Endothelial cell of umbilical vein (primary cell): Measurements from ENCODE around the gene CAMTA1. TPM values are rescaled to one million over a fixed set of nuclear protein-coding genes. Genes with fewer than 3 reads are reported as not detected.

Experiments used
- BruUV-seq: library from RNA; stranded (reverse); fragments of 400-500 nt; replicated peaks from 2 replicates; lab custom pipeline; 2021; lab: Mats Ljungman, UMichigan
- CTCF ChIA-PET: fragments of 300-600, 350-600 bp; sonication (Branson Sonifier 250); formaldehyde crosslinking; loops from one replicate; lab custom pipeline; 2021; ENCODE audit warnings: antibody characterized with exemption, inconsistent platforms; lab: Charles Lee
- POLR2A ChIA-PET: fragments of 300-600, 350-600 bp; sonication (Branson Sonifier 250); formaldehyde crosslinking; loops from one replicate; lab custom pipeline; 2021; ENCODE audit warnings: antibody characterized with exemption, inconsistent platforms; lab: Charles Lee
- DNase-seq: peaks from one replicate; pipeline ENCODE4 v3.0.0-alpha.2; 2011; ENCODE audit warnings: low read depth, low spot score
- FAIRE-seq: peaks from 2 replicates; lab custom pipeline; 2011; peaks lifted over from hg19 to GRCh38; lab: Jason Lieb, UNC
- H2AFZ ChIP-seq: 2 replicates; pipeline ENCODE4 v1.6.0; 2012; ENCODE audit warnings: low read depth, low read length, control low read depth, inconsistent platforms
- H3K27ac ChIP-seq: 2 replicates; pipeline ENCODE4 v1.5.1; 2011; ENCODE audit warnings: low read depth, mild to moderate bottlenecking, control low read depth, low read length, moderate library complexity; ENCODE audit not compliant: insufficient read depth
- H3K27me3 ChIP-seq, 2 experiments: 2 replicates each; pipeline versions ENCODE4 v1.6.0 to v1.6.1; 2011; ENCODE audit warnings: low read length in 2 of 2, mixed read lengths in 1 of 2; ENCODE audit not compliant: control insufficient read depth in 2 of 2, insufficient read depth in 2 of 2
- H3K36me3 ChIP-seq, 2 experiments: 2 replicates in 1 of 2; 3 replicates in 1 of 2; pipeline ENCODE4 v1.5.1; 2011; ENCODE audit warnings: low read length in 2 of 2, mild to moderate bottlenecking in 1 of 2, moderate library complexity in 1 of 2; ENCODE audit not compliant: control insufficient read depth in 2 of 2, insufficient read depth in 2 of 2; ENCODE audit errors: extremely low read depth in 1 of 2
- H3K4me1 ChIP-seq: 3 replicates; pipeline ENCODE4 v1.5.1; 2011; ENCODE audit warnings: mild to moderate bottlenecking, low read length; ENCODE audit not compliant: control insufficient read depth, insufficient read depth; ENCODE audit errors: extremely low read depth
- H3K4me2 ChIP-seq: 2 replicates; pipeline ENCODE4 v1.6.1; 2011; ENCODE audit warnings: low read length, control low read depth, mixed read lengths; ENCODE audit not compliant: insufficient read depth
- H3K4me3 ChIP-seq, 3 experiments: fragments of 200-600 bp in 1 of 3; sonication (generic), shearing (Covaris generic) in 1 of 3; replicated peaks in 1 of 3; 2 replicates each; pipeline ENCODE4 v1.5.1; 2011 to 2016; ENCODE audit warnings: control low read depth in 3 of 3, low read length in 3 of 3, mild to moderate bottlenecking in 2 of 3, inconsistent platforms in 1 of 3, low read depth in 1 of 3, moderate library complexity in 1 of 3; ENCODE audit not compliant: insufficient read depth in 1 of 3
- H3K79me2 ChIP-seq: 2 replicates; pipeline ENCODE4 v1.6.0; 2012; ENCODE audit warnings: low read length, inconsistent platforms; ENCODE audit not compliant: control insufficient read depth, insufficient read depth
- H3K9ac ChIP-seq: replicated peaks from 2 replicates; pipeline ENCODE3; 2011; ENCODE audit warnings: low read length, control low read depth; ENCODE audit not compliant: insufficient read depth; ENCODE audit errors: extremely low read depth
- H3K9me1 ChIP-seq: replicated peaks from 3 replicates; pipeline ENCODE4 v1.6.0; 2011; ENCODE audit warnings: mild to moderate bottlenecking, low read length; ENCODE audit not compliant: control insufficient read depth, insufficient read depth; ENCODE audit errors: extremely low read depth
- H3K9me3 ChIP-seq: replicated peaks from 2 replicates; pipeline ENCODE4 v1.5.1; 2012; ENCODE audit warnings: low read length, inconsistent platforms; ENCODE audit not compliant: control insufficient read depth, insufficient read depth
- H4K20me1 ChIP-seq: replicated peaks from 2 replicates; pipeline ENCODE3; 2011; ENCODE audit warnings: mild to moderate bottlenecking, low read length; ENCODE audit not compliant: control insufficient read depth, insufficient read depth; ENCODE audit errors: extremely low read depth
- EZH2 ChIP-seq: IDR thresholded peaks from 2 replicates; pipeline ENCODE4 v1.6.1; 2012; ENCODE audit warnings: borderline replicate concordance, low read depth, mild to moderate bottlenecking, moderate library complexity, low read length, inconsistent platforms; ENCODE audit not compliant: severe bottlenecking
- FOS ChIP-seq: IDR thresholded peaks from 2 replicates; pipeline ENCODE4 v1.6.1; 2011; ENCODE audit warnings: mild to moderate bottlenecking, low read length, moderate library complexity, borderline replicate concordance; ENCODE audit not compliant: insufficient read depth
- GATA2 ChIP-seq: IDR thresholded peaks from 2 replicates; pipeline ENCODE4 v1.7.0; 2011; ENCODE audit warnings: low read depth, mild to moderate bottlenecking, moderate library complexity, mixed read lengths, low read length; ENCODE audit not compliant: insufficient read length, insufficient read depth
- JUN ChIP-seq: IDR thresholded peaks from 2 replicates; pipeline ENCODE4 v1.6.1; 2011; ENCODE audit warnings: borderline replicate concordance, low read depth; ENCODE audit not compliant: insufficient read length, insufficient read depth
- MYC ChIP-seq: IDR thresholded peaks from one replicate; pipeline ENCODE4 v1.6.1; 2011; ENCODE audit warnings: mild to moderate bottlenecking, low read depth, low read length
- POLR2A ChIP-seq: IDR thresholded peaks from 2 replicates; pipeline ENCODE4 v1.6.1; 2012; ENCODE audit warnings: low read depth, mild to moderate bottlenecking, control low read depth, low read length
- POLR2AphosphoS5 ChIP-seq: IDR thresholded peaks from 2 replicates; pipeline ENCODE4 v1.6.1; 2012; ENCODE audit warnings: low read depth, mild to moderate bottlenecking, control low read depth, low read length, moderate library complexity; ENCODE audit not compliant: insufficient read depth
- dilution Hi-C: fragments of 300-500 bp; cut with MboI; formaldehyde crosslinking; loops from one replicate; pipeline ENCODE4 v1.15.0; 2019; ENCODE audit warnings: low sequenced_read_pairs; ENCODE audit not compliant: extremely low pct_ligation_motif_present
- intact Hi-C: fragments of 100-400 bp; cut with micrococcal nuclease; formaldehyde crosslinking; loops from one replicate; pipeline ENCODE4 v1.10.0; 2022
- polyA plus RNA-seq, 4 experiments: library from polyadenylated mRNA; depleted of rRNA in 3 of 4; stranded (reverse) in 3 of 4; unstranded in 1 of 4; fragments of >200 nt; gene quantifications; 2 replicates each; pipeline versions ENCODE4 v1.2.1 to v1.2.3, GENCODE V29; 2011 to 2012; ENCODE audit warnings: missing spikeins in 1 of 4
- total RNA-seq: library from RNA; stranded (reverse); gene quantifications from 2 replicates; pipeline ENCODE4 v1.2.3, GENCODE V29; 2021
- TF ChIP-seq, protein P1 (sequence below): IDR thresholded peaks from 2 replicates; pipeline ENCODE4 v1.6.1; 2011; ENCODE audit not compliant: insufficient read depth, insufficient read length
- TF ChIP-seq, protein P2 (sequence below), 2 donors: IDR thresholded peaks; 1 replicate in 1 of 2; 2 replicates in 1 of 2; pipeline ENCODE4 v1.5.1; 2011; ENCODE audit warnings: low read length in 2 of 2, mild to moderate bottlenecking in 2 of 2, moderate library complexity in 2 of 2, control low read depth in 1 of 2, inconsistent platforms in 1 of 2, low read depth in 1 of 2; ENCODE audit not compliant: insufficient read depth in 1 of 2; ENCODE audit errors: extremely low read depth in 1 of 2

The CAMTA1 gene
- total and polyA plus RNA-seq, 2 donors (not counting 3 experiments of a cell fraction or from before 2014, with no cell fraction given) = 50.8 to 92.7 TPM

DNA sequence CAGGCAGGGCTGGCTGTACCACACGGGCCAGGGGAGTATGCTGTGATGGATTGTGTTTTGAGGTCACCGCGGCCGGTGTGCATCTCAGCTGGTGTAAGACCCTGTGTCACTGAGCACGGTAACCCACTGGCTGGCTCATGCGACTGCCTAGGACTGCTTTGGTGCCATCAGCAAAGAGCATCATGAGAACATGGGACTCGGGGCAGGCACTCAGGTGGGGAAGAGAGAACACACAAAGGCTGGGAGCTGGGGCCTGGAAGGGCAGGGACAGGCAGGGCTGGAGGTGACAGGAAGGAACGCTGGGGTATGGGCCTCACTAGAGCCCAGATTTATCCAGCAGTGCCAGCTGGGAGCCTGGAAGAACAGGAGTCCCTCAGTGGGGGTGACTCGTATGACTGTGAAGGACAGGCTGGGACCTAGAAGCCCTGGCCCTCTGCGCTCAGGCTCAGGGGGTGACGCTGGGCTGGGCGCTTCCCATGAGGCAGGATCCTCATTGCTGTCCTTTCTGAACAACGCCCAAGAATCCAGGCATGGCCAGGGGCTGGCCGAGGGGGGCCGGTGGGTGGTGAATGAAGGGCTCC, 775.4 kb downstream of the CAMTA1 start:
- Histone ChIP-seq H3K9me1 (no peaks in the 10 kb centered on the region), H3K4me3 (no peak overlapping the region), H3K27me3 (no peaks in the 10 kb centered on the region), H4K20me1 (no peaks in the 10 kb centered on the region), H3K4me2 (no peak overlapping the region), H3K36me3 (no peaks in the 10 kb centered on the region), H3K79me2 (no peaks in the 10 kb centered on the region), H3K9ac (no peak overlapping the region), H2AFZ (no peak overlapping the region), H3K9me3 (no peaks in the 10 kb centered on the region), H3K4me1 (no peaks in the 10 kb centered on the region), H3K27ac (no peak overlapping the region)
- no peak for FAIRE-seq
- dilution Hi-C loops = no loop called here
- BruUV-seq = no TSS peak
- no peak for DNase-seq
- CTCF ChIA-PET = interaction anchor here (1.0 to 1.4 kb wide), 3 partner anchors 8 to 21 kb away, joined by 3 to 6 read pairs (median 5); no protein-coding TSS in a partner anchor
- intact Hi-C loops = no loop called here
- POLR2A ChIA-PET = no interaction called here
- TF ChIP-seq EZH2 = no peak
- no peak for TF ChIP-seq POLR2AphosphoS5
- TF ChIP-seq JUN = no peak
- TF ChIP-seq, protein P1, sequence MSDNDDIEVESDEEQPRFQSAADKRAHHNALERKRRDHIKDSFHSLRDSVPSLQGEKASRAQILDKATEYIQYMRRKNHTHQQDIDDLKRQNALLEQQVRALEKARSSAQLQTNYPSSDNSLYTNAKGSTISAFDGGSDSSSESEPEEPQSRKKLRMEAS = no peak
- no peak for TF ChIP-seq GATA2
- no peak for TF ChIP-seq POLR2A
- no peak for TF ChIP-seq FOS
- TF ChIP-seq, protein P2, sequence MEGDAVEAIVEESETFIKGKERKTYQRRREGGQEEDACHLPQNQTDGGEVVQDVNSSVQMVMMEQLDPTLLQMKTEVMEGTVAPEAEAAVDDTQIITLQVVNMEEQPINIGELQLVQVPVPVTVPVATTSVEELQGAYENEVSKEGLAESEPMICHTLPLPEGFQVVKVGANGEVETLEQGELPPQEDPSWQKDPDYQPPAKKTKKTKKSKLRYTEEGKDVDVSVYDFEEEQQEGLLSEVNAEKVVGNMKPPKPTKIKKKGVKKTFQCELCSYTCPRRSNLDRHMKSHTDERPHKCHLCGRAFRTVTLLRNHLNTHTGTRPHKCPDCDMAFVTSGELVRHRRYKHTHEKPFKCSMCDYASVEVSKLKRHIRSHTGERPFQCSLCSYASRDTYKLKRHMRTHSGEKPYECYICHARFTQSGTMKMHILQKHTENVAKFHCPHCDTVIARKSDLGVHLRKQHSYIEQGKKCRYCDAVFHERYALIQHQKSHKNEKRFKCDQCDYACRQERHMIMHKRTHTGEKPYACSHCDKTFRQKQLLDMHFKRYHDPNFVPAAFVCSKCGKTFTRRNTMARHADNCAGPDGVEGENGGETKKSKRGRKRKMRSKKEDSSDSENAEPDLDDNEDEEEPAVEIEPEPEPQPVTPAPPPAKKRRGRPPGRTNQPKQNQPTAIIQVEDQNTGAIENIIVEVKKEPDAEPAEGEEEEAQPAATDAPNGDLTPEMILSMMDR (IDR thresholded peaks at IDR 0.05; ENCODE audit: extremely low read depth in 1 of 2, insufficient read depth in 1 of 2, low read depth in 1 of 2, low read length in 2 of 2) = no peak
- TF ChIP-seq MYC = no peak
